ENCODE measurements around the gene VPS36.

GRCh38 chr13:52414051-52414450 lies 36.4 kb downstream of the VPS36 start:
- TF ChIP-seq ZFP36 (IDR thresholded peaks at IDR 0.05; ENCODE audit: borderline replicate concordance, low read depth, low read length, partially characterized antibody) = no peak
- no peak for TF ChIP-seq THAP7 (CRISPR knock-in tag; IDR thresholded peaks at IDR 0.05)
- TF ChIP-seq, protein P1, sequence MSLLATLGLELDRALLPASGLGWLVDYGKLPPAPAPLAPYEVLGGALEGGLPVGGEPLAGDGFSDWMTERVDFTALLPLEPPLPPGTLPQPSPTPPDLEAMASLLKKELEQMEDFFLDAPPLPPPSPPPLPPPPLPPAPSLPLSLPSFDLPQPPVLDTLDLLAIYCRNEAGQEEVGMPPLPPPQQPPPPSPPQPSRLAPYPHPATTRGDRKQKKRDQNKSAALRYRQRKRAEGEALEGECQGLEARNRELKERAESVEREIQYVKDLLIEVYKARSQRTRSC (CRISPR knock-in tag; IDR thresholded peaks at IDR 0.05; ENCODE audit: low read depth) = no peak
- no peak for TF ChIP-seq ESRRA (CRISPR knock-in tag; IDR thresholded peaks at IDR 0.05; ENCODE audit: low read depth)
- TF ChIP-seq SMAD1 (CRISPR knock-in tag; IDR thresholded peaks at IDR 0.05; ENCODE audit: borderline replicate concordance, low read depth) = no peak
- TF ChIP-seq BRD4 (CRISPR knock-in tag; IDR thresholded peaks at IDR 0.05) = no peak
- TF ChIP-seq MXI1 (IDR thresholded peaks at IDR 0.05; ENCODE audit: borderline replicate concordance, low read depth, low read length) = no peak

Measured in HepG2 (cell line).